Peyer's patch (tissue), 4 donors: ENCODE results near the gene HHAT.

ENCODE experiments used
- POLR2A ChIP-seq, 2 donors: fragments of 450-650 bp; IDR thresholded peaks; one replicate each; pipeline ENCODE4 v1.5.1; 2017; ENCODE audit warnings: antibody characterized with exemption in 2 of 2, mild to moderate bottlenecking in 2 of 2, moderate library complexity in 2 of 2
- TF ChIP-seq, protein P1 (sequence below), 6 experiments: fragments of 450-650 bp in 4 of 6; fragments of 200-600 bp in 2 of 6; sonication (generic) in 1 of 6; IDR thresholded peaks; one replicate each; pipeline ENCODE4 v1.5.1; 2017 to 2019; ENCODE audit warnings: antibody characterized with exemption in 6 of 6, mild to moderate bottlenecking in 3 of 6, moderate library complexity in 1 of 6

DNA sequence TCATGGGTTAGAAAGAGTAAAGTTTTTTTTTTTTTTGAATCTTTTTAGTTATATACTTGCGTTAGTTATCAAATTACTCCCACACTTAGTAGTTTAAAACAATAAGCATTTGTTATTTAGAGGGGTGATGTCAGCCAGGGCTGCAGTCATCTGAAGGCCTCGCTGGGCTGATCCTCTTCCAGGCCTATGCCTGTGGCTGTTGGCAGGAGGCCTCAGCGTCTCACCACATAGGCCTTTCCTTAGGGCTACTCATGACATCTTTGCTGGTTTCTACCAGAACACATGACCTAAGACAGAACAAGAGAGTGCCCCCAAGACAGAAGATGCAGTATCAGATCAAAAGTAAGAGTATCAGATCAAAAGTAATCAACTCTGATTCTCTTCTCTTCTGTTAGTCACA, 167.4 kb downstream of the HHAT start:
- TF ChIP-seq POLR2A (IDR thresholded peaks at IDR 0.05): no peak
- TF ChIP-seq, protein P1, sequence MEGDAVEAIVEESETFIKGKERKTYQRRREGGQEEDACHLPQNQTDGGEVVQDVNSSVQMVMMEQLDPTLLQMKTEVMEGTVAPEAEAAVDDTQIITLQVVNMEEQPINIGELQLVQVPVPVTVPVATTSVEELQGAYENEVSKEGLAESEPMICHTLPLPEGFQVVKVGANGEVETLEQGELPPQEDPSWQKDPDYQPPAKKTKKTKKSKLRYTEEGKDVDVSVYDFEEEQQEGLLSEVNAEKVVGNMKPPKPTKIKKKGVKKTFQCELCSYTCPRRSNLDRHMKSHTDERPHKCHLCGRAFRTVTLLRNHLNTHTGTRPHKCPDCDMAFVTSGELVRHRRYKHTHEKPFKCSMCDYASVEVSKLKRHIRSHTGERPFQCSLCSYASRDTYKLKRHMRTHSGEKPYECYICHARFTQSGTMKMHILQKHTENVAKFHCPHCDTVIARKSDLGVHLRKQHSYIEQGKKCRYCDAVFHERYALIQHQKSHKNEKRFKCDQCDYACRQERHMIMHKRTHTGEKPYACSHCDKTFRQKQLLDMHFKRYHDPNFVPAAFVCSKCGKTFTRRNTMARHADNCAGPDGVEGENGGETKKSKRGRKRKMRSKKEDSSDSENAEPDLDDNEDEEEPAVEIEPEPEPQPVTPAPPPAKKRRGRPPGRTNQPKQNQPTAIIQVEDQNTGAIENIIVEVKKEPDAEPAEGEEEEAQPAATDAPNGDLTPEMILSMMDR (IDR thresholded peaks at IDR 0.05): no peak
